Umbilical cord (tissue), 2 donors: Measurements from ENCODE around the gene TF. TPM values are rescaled to one million over a fixed set of nuclear protein-coding genes. Genes with fewer than 3 reads are reported as not detected.
"Not testable (repeated sequence)": the region's sequence is repeated elsewhere in the genome, so short reads cannot be mapped to it uniquely, and the experiment has no call there.

Experiments
- DNase-seq: peaks from one replicate; pipeline ENCODE4 v3.0.0-alpha.2; 2015; ENCODE audit warnings: low spot score
- total RNA-seq: library from RNA; depleted of rRNA; stranded (reverse); fragments of >200 nt; gene quantifications from one replicate; pipeline ENCODE4 v1.2.3, GENCODE V29; 2014; ENCODE audit warnings: low replicate concordance; ENCODE audit not compliant: insufficient read depth

Gene TF
- total RNA-seq = 7.9 TPM

- no peak for DNase-seq
These were observed at the start of gene TF for GRCh38 chr3:133745981-133746711. TSS of gene TF (plus strand) at chr3:133746393. CDS start at chr3:133746441, 48 bp downstream.

GRCh38 chr3:133697960-133698359 is 48.2 kb upstream of the TF start:
- no peak for DNase-seq

GRCh38 chr3:133699467-133699866 is 46.7 kb upstream of the TF start:
- DNase-seq = no peak

- no peak for DNase-seq
These were observed 46.3 kb upstream of the TF start for GRCh38 chr3:133699903-133700302.

GRCh38 chr3:133700351-133700750 is 45.8 kb upstream of the TF start:
- DNase-seq = no peak

- DNase-seq = no peak
These were observed 44.5 kb upstream of the TF start for GRCh38 chr3:133701435-133702358.

GRCh38 chr3:133703915-133704314 is 42.3 kb upstream of the TF start:
- no peak for DNase-seq

- no peak for DNase-seq
These were observed 40.2 kb upstream of the TF start for GRCh38 chr3:133706033-133706432.

- no peak for DNase-seq
These were observed 36.9 kb upstream of the TF start for GRCh38 chr3:133709139-133709750.

- DNase-seq = no peak
These were observed 35.2 kb upstream of the TF start for GRCh38 chr3:133711013-133711412.

GRCh38 chr3:133712017-133712416 is 34.2 kb upstream of the TF start:
- DNase-seq = no peak

GRCh38 chr3:133713347-133713746 is 32.8 kb upstream of the TF start:
- no peak for DNase-seq

- DNase-seq = no peak
These were observed 28.8 kb upstream of the TF start for GRCh38 chr3:133717424-133717823.

- no peak for DNase-seq
These were observed 23.3 kb upstream of the TF start for GRCh38 chr3:133722935-133723334.

- no peak for DNase-seq
These were observed 15.2 kb upstream of the TF start for GRCh38 chr3:133730993-133731392.

GRCh38 chr3:133732231-133732630 is 14.0 kb upstream of the TF start:
- DNase-seq = not testable (repeated sequence)

- no peak for DNase-seq
These were observed 13.0 kb upstream of the TF start for GRCh38 chr3:133733226-133733625.

GRCh38 chr3:133734305-133734704 is 11.9 kb upstream of the TF start:
- no peak for DNase-seq

- no peak for DNase-seq
These were observed 3.7 kb upstream of the TF start for GRCh38 chr3:133742351-133743091.

GRCh38 chr3:133744241-133744640 is 2.0 kb upstream of the TF start:
- no peak for DNase-seq

GRCh38 chr3:133745108-133745507 is 1.1 kb upstream of the TF start:
- DNase-seq = no peak

GRCh38 chr3:133746712-133747066 is 496 bp downstream of the TF start:
- DNase-seq = no peak
